ENCODE measurements around the gene C8G. TPM values are rescaled to one million over a fixed set of nuclear protein-coding genes. Genes with fewer than 3 reads are reported as not detected.

C8G gene
- total and polyA plus RNA-seq, 8 donors: 2.3 to 5.5 TPM; not detected in 6

DNA sequence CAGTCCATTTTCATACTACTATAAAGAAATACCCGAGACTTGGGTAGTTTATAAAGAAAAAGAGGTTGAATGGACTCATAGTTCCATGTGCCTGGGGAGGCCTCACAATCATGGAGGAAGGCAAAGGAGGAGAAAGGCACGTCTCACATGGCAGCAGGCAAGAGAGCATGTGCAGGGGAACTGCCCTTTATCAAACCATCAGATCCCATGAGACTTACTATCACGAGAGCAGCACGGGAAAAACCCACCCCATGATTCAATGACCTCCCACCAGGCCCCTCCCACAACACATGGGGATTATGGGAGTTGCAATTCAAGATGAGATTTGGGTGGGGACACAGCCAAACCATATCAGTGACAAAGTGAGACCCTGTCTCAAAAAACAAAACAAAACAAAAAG, 38.8 kb upstream of the C8G start:
- no peaks in the 10 kb centered on the region for H3K9me3 ChIP-seq
- H3K27me3 ChIP-seq: no peaks in the 10 kb centered on the region
- TF ChIP-seq POLR2A (IDR thresholded peaks at IDR 0.05) (no peak), EP300 (IDR thresholded peaks at IDR 0.05) (no peak), POLR2AphosphoS5 (IDR thresholded peaks at IDR 0.05) (no peak)
- TF ChIP-seq, protein P1, sequence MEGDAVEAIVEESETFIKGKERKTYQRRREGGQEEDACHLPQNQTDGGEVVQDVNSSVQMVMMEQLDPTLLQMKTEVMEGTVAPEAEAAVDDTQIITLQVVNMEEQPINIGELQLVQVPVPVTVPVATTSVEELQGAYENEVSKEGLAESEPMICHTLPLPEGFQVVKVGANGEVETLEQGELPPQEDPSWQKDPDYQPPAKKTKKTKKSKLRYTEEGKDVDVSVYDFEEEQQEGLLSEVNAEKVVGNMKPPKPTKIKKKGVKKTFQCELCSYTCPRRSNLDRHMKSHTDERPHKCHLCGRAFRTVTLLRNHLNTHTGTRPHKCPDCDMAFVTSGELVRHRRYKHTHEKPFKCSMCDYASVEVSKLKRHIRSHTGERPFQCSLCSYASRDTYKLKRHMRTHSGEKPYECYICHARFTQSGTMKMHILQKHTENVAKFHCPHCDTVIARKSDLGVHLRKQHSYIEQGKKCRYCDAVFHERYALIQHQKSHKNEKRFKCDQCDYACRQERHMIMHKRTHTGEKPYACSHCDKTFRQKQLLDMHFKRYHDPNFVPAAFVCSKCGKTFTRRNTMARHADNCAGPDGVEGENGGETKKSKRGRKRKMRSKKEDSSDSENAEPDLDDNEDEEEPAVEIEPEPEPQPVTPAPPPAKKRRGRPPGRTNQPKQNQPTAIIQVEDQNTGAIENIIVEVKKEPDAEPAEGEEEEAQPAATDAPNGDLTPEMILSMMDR (IDR thresholded peaks at IDR 0.05): no peak
- peaks cover 11 to 64% (median 52%) of the 10 kb centered on the region in 4 donors for H3K36me3 ChIP-seq
- peaks cover 21 to 33% (median 28%) of the 10 kb centered on the region in 4 donors for H3K4me1 ChIP-seq
- no peak overlapping the region for H3K4me3 ChIP-seq
- no peak overlapping the region for H3K27ac ChIP-seq
- DNase-seq: no peak
- 70 to 83% (median 73%) methylated on average over 4 of the region's 4 CpGs for WGBS, 5 donors
- intact Hi-C loops (cut with DNase I; ENCODE audit: low total_unique reads): no loop called here

DNA sequence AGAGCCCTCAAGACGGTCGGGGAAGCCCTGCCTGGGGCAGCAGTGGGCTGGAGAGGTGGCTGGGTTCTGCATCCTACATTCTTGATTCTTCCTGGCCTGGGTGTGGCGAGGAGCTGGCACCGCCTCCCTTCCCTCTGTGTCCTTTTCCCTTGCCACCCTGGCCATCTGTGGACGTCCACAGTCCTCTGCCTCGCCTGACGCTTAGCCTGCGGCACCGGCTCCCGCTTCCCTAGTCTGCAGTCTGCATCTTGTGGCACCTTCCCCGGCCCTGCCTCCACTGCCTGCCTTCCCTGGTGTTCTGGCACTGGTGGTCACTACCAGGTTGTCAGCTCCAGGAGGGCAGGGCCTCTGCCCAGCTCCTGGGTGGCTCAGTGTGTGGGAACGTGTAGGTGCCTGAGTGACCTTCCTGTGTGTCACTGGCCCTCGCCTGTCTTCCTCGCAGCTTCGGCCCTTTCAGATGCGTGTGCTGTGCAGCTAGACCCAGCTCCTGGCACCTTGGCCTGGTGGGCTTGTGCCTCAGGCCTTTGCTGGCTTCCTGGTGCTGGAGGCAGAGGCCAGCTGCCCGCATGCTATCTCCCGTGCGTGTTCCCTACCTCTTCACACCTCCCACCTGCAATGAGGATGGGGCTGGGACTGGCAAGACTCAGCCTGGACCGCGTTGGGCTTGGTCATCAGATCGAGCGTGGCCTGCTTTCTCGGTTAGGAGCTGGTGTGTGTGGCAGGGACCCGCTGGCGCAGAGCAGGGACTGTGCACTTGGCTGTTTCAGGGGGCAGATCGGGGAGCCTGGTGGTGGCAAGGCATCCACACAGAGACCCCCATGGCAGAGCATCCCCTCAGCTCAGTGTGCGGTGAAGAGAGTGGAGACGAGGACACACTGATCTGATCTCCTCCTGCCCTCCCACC, 37.8 kb upstream of the C8G start:
- WGBS, 5 donors: 89 to 97% (median 94%) methylated on average over 15 to 29 of the region's 29 CpGs
- no peak for TF ChIP-seq POLR2AphosphoS5 (IDR thresholded peaks at IDR 0.05)
- TF ChIP-seq EP300 (IDR thresholded peaks at IDR 0.05): no peak
- TF ChIP-seq POLR2A (IDR thresholded peaks at IDR 0.05): no peak
- TF ChIP-seq, protein P1 (IDR thresholded peaks at IDR 0.05): no peak
- no peak for DNase-seq
- peaks cover 14 to 70% (median 60%) of the 10 kb centered on the region in 4 donors for H3K36me3 ChIP-seq
- no peaks in the 10 kb centered on the region for H3K9me3 ChIP-seq
- peaks cover 11 to 23% (median 18%) of the 10 kb centered on the region in 4 donors for H3K4me1 ChIP-seq
- H3K4me3 ChIP-seq: no peak overlapping the region
- H3K27ac ChIP-seq: no peak overlapping the region
- intact Hi-C loops (cut with DNase I; ENCODE audit: low total_unique reads): no loop called here
- H3K27me3 ChIP-seq: no peaks in the 10 kb centered on the region

DNA sequence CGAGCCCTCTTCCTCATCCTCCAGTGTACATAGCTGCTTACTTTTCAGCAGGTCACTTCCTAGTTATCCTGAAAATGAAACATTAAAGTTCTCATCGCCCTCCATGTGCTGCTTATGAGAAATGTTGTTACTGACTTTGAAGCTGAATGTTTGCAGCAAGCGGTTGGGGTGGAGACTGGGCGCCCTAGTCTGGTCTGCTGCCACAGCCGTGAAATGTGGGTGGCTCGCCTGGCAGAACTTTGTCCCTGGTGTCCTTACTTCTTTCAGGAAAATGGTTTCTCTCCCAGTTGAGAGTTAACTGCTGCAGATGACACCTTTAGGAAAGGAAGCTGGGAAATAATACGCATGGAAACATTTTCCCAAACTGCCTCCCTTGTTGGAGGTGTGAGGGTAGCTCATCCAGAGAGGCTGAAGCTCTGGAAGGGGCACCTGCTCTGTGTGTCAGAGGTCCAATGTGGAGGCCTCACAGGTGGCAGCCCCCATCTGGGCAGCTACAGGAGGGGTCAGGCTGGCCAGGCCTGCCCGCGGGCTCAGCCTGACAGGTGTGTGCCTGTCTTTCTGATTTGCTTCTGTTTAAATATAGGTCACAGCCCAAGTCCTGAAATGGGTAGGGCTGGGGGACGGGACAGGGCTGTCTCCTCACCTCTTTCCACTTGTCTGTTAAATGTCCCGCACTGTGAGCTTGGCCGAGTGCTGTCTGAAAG, 34.7 kb upstream of the C8G start:
- Histone ChIP-seq H3K27ac (no peak overlapping the region), H3K27me3 (no peaks in the 10 kb centered on the region), H3K4me1 (no peaks in the 10 kb centered on the region), H3K9me3 (no peaks in the 10 kb centered on the region), H3K36me3 (peaks cover 20 to 96% (median 87%) of the 10 kb centered on the region in 4 donors), H3K4me3 (no peak overlapping the region)
- intact Hi-C loops (cut with DNase I; ENCODE audit: low total_unique reads): no loop called here
- WGBS, 5 donors: 86 to 90% (median 89%) methylated on average over 12 of the region's 12 CpGs
- no peak for TF ChIP-seq EP300 (IDR thresholded peaks at IDR 0.05)
- TF ChIP-seq POLR2AphosphoS5 (IDR thresholded peaks at IDR 0.05): no peak
- no peak for TF ChIP-seq POLR2A (IDR thresholded peaks at IDR 0.05)
- TF ChIP-seq, protein P1 (IDR thresholded peaks at IDR 0.05): no peak
- DNase-seq: no peak

DNA sequence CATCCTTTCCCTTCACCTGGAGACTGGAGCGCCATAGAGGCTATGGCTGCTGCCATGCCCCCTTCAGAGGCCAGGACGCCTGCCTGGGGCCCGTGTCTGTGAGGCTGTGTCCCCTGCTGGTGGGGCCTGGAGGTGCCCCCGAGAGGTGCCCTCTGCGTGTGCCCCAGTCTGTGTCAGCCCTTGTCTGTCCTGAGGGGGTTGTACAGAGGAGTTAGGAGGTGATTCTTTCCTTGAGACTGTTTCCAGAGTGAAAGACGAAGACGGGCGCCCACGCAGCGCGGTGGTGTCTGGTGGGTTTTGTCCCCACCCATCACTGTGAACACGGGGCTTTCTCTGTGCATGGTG, 34.2 kb upstream of the C8G start:
- intact Hi-C loops (cut with DNase I; ENCODE audit: low total_unique reads): no loop called here

More for the DNA sequence above, 34.2 kb upstream of the C8G start:
- no peaks in the 10 kb centered on the region for H3K9me3 ChIP-seq
- TF ChIP-seq POLR2A (IDR thresholded peaks at IDR 0.05): no peak
- TF ChIP-seq, protein P1 (IDR thresholded peaks at IDR 0.05): no peak
- no peak for TF ChIP-seq EP300 (IDR thresholded peaks at IDR 0.05)
- TF ChIP-seq POLR2AphosphoS5 (IDR thresholded peaks at IDR 0.05): no peak
- no peaks in the 10 kb centered on the region for H3K27me3 ChIP-seq
- H3K4me1 ChIP-seq: no peaks in the 10 kb centered on the region
- peaks cover 20 to 97% (median 90%) of the 10 kb centered on the region in 4 donors for H3K36me3 ChIP-seq
- H3K27ac ChIP-seq: no peak overlapping the region
- no peak for DNase-seq
- H3K4me3 ChIP-seq: no peak overlapping the region
- WGBS, 5 donors: 86 to 91% (median 88%) methylated on average over 12 of the region's 12 CpGs
